ENCODE results near the gene C9orf85.

Gene C9orf85

GRCh38 chr9:71904076-71904475 is 7.4 kb upstream of the C9orf85 start:
- DNase-seq (ENCODE audit: low spot score), result no peak

GRCh38 chr9:71908825-71909224 is 2.6 kb upstream of the C9orf85 start:
- no peak for DNase-seq (ENCODE audit: low spot score)

- DNase-seq (ENCODE audit: low spot score), result peak; percentile 55
Observed at GRCh38 chr9:71909887-71910649, 1.4 kb upstream of the C9orf85 start.

GRCh38 chr9:71910650-71911060 is 784 bp upstream of the C9orf85 start:
- DNase-seq (ENCODE audit: low spot score), result no peak

- DNase-seq (ENCODE audit: low spot score), result no peak
Observed at GRCh38 chr9:71911908-71912335, 483 bp downstream of the C9orf85 start.

GRCh38 chr9:71915495-71915894 is 4.1 kb downstream of the C9orf85 start:
- no peak for DNase-seq (ENCODE audit: low spot score)

GRCh38 chr9:71916834-71917534 is 5.5 kb downstream of the C9orf85 start:
- no peak for DNase-seq (ENCODE audit: low spot score)

- no peak for DNase-seq (ENCODE audit: low spot score)
Observed at GRCh38 chr9:71918419-71918818, 7.0 kb downstream of the C9orf85 start.

GRCh38 chr9:71920456-71921189 is 9.2 kb downstream of the C9orf85 start:
- DNase-seq (ENCODE audit: low spot score), result no peak

GRCh38 chr9:71921190-71921814 is 9.9 kb downstream of the C9orf85 start:
- DNase-seq (ENCODE audit: low spot score), result no peak

- no peak for DNase-seq (ENCODE audit: low spot score)
Observed at GRCh38 chr9:71924576-71924975, 13.1 kb downstream of the C9orf85 start.

GRCh38 chr9:71925834-71926233 is 14.4 kb downstream of the C9orf85 start:
- no peak for DNase-seq (ENCODE audit: low spot score)

GRCh38 chr9:71928376-71928775 is 16.9 kb downstream of the C9orf85 start:
- no peak for DNase-seq (ENCODE audit: low spot score)

- DNase-seq (ENCODE audit: low spot score), result no peak
Observed at GRCh38 chr9:71928806-71929205, 17.4 kb downstream of the C9orf85 start.

GRCh38 chr9:71929223-71929622 is 17.8 kb downstream of the C9orf85 start:
- no peak for DNase-seq (ENCODE audit: low spot score)

- no peak for DNase-seq (ENCODE audit: low spot score)
Observed at GRCh38 chr9:71929791-71930440, 18.5 kb downstream of the C9orf85 start.

- no peak for DNase-seq (ENCODE audit: low spot score)
Observed at GRCh38 chr9:71931166-71931565, 19.7 kb downstream of the C9orf85 start.

- DNase-seq (ENCODE audit: low spot score), result no peak
Observed at GRCh38 chr9:71936066-71936465, 24.6 kb downstream of the C9orf85 start.

- DNase-seq (ENCODE audit: low spot score), result no peak
Observed at GRCh38 chr9:71937070-71937625, 25.7 kb downstream of the C9orf85 start.

GRCh38 chr9:71937898-71938297 is 26.5 kb downstream of the C9orf85 start:
- no peak for DNase-seq (ENCODE audit: low spot score)

- no peak for DNase-seq (ENCODE audit: low spot score)
Observed at GRCh38 chr9:71941060-71941568, 29.7 kb downstream of the C9orf85 start.

Data from SW480 (cell line).